PC-3 (cell line): ENCODE measurements around the gene MYO3B.

Source experiments
- CTCF ChIP-seq: fragments of 300-600 bp; sonication (generic); conservative IDR thresholded peaks from 2 replicates; pipeline ENCODE4 v1.5.1; 2017; ENCODE audit warnings: antibody characterized with exemption, low read depth, mild to moderate bottlenecking, low read length
- EZH2 ChIP-seq: fragments of 300-600 bp; sonication (generic); IDR thresholded peaks from one replicate; pipeline ENCODE4 v1.6.1; 2017; ENCODE audit warnings: antibody characterized with exemption, mild to moderate bottlenecking, low read length; ENCODE audit not compliant: unreplicated experiment

DNA sequence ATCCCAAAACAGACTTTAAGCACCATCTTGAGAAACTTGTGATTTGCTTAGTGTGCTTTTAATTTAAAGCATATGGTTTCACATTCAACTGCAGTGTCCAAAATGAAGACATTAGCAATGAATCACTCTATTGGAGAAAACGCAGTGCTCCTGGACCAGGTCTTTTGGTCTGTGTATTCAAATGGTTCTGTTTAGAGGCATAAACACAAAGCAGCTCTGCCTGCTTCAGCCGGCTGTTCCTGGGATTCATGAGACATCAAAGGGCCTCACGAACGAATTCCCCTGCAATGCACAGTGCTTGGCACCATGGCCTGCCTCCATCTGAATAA lies 420.1 kb downstream of the MYO3B start:
- TF ChIP-seq CTCF: no peak
- TF ChIP-seq EZH2: no peak
